ENCODE measurements around the gene PFDN6. TPM values are rescaled to one million over a fixed set of nuclear protein-coding genes. Genes with fewer than 3 reads are reported as not detected.

Gene PFDN6
- total and polyA plus RNA-seq, 9 of the 15 experiments (the other 6 are each of a cell fraction or from before 2014, with no cell fraction given), result 6.8 to 475 (median 216) TPM

GRCh38 chr6:33317669-33318425, 28.4 kb downstream of the PFDN6 start, which contains the start of gene ZBTB22 (continued):
- TF ChIP-seq KLF1 (tag; IDR thresholded peaks at IDR 0.05) (no peak), E2F6 (IDR thresholded peaks at IDR 0.05; ENCODE audit: borderline replicate concordance in 1 of 2, extremely low read depth in 1 of 2, insufficient read depth in 1 of 2, insufficient read length in 1 of 2, low read depth in 1 of 2, low read length in 1 of 2, poor library complexity in 1 of 2, severe bottlenecking in 1 of 2) (no peak), ZC3H4 (CRISPR knock-in tag; IDR thresholded peaks at IDR 0.05; ENCODE audit: borderline replicate concordance) (no peak), RNF219 (CRISPR knock-in tag; IDR thresholded peaks at IDR 0.05) (no peak), RBM15 (IDR thresholded peaks at IDR 0.05; ENCODE audit: insufficient read depth, low read length) (no peak), POLR2H (tag; IDR thresholded peaks at IDR 0.05; ENCODE audit: low read depth) (peak; percentile 55; the same call in 1 of the 2 replicates), DLX4 (CRISPR knock-in tag; IDR thresholded peaks at IDR 0.05) (no peak), BRF1 (IDR thresholded peaks at IDR 0.05; ENCODE audit: borderline replicate concordance, extremely low read depth, insufficient read length) (no peak), ZNF175 (CRISPR knock-in tag; IDR thresholded peaks at IDR 0.05; ENCODE audit: low read depth) (no peak), CBFB (CRISPR knock-in tag; IDR thresholded peaks at IDR 0.05) (no peak), FOXO4 (CRISPR knock-in tag; IDR thresholded peaks at IDR 0.05) (peak; percentile 69; the same call in 1 of the 2 replicates), ATF1 (CRISPR knock-in tag; IDR thresholded peaks at IDR 0.05) (no peak), ATF1 (tag; IDR thresholded peaks at IDR 0.05) (peak; percentile 67), NFE2L1 (tag; IDR thresholded peaks at IDR 0.05; ENCODE audit: borderline replicate concordance, low read depth) (no peak), ERF (CRISPR knock-in tag; IDR thresholded peaks at IDR 0.05) (0 out of 2 replicates have a peak, but pooled peaks have one; percentile 77), STAT5B (CRISPR knock-in tag; IDR thresholded peaks at IDR 0.05) (no peak), U2AF2 (optimal IDR thresholded peaks at IDR 0.05; ENCODE audit: low read depth, low read length) (no peak), FOXJ2 (tag; IDR thresholded peaks at IDR 0.05) (no peak)

Measured in K562 (cell line).